Nephron progenitor cell (in vitro differentiated cells): ENCODE results near the gene MCFD2.

Source experiments
- DNase-seq: peaks from one replicate; pipeline ENCODE4 v3.0.0; 2021
- H3K27ac Mint-ChIP-seq: 2 replicates; pipeline ENCODE4 v1.8.0; 2021; ENCODE audit warnings: mild to moderate bottlenecking, moderate library complexity, mixed read lengths
- H3K27me3 Mint-ChIP-seq: 2 replicates; pipeline ENCODE4 v1.8.0; 2021; ENCODE audit warnings: mild to moderate bottlenecking, low read depth, mixed read lengths; ENCODE audit not compliant: poor library complexity
- H3K36me3 Mint-ChIP-seq: 2 replicates; pipeline ENCODE4 v1.8.0; 2021; ENCODE audit warnings: low read depth, mixed read lengths
- H3K4me1 Mint-ChIP-seq: 2 replicates; pipeline ENCODE4 v1.8.0; 2021; ENCODE audit warnings: mixed read lengths
- H3K4me3 Mint-ChIP-seq: 2 replicates; pipeline ENCODE4 v1.8.0; 2021; ENCODE audit warnings: mild to moderate bottlenecking, moderate library complexity, mixed read lengths
- H3K9me3 Mint-ChIP-seq: 2 replicates; pipeline ENCODE4 v1.8.0; 2021; ENCODE audit warnings: mild to moderate bottlenecking, moderate library complexity, mixed read lengths
- CTCF ChIP-seq: fragments of 200-600 bp; sonication (generic); IDR thresholded peaks from 2 replicates; pipeline ENCODE4 v1.5.0; 2021; ENCODE audit warnings: antibody characterized with exemption

MCFD2 gene

GRCh38 chr2:46891956-46892553 is 23.6 kb downstream of the MCFD2 start:
- TF ChIP-seq CTCF: no peak
- Mint-ChIP-seq H3K4me1 (no peaks in the 10 kb centered on the region), H3K4me3 (no peak overlapping the region), H3K27me3 (peaks cover 4% of the 10 kb centered on the region), H3K27ac (no peak overlapping the region), H3K9me3 (no peaks in the 10 kb centered on the region), H3K36me3 (no peaks in the 10 kb centered on the region)
- no peak for DNase-seq

GRCh38 chr2:46888421-46888952 is 27.1 kb downstream of the MCFD2 start:
- Mint-ChIP-seq H3K4me1 (no peaks in the 10 kb centered on the region), H3K27me3 (peaks cover 13% of the 10 kb centered on the region), H3K4me3 (no peak overlapping the region), H3K27ac (no peak overlapping the region), H3K9me3 (no peaks in the 10 kb centered on the region), H3K36me3 (no peaks in the 10 kb centered on the region)
- no peak for TF ChIP-seq CTCF
- no peak for DNase-seq

- Mint-ChIP-seq H3K4me3 (no peak overlapping the region), H3K9me3 (no peaks in the 10 kb centered on the region), H3K36me3 (no peaks in the 10 kb centered on the region), H3K27me3 (peaks cover 10% of the 10 kb centered on the region), H3K4me1 (no peaks in the 10 kb centered on the region), H3K27ac (no peak overlapping the region)
- DNase-seq: no peak
- no peak for TF ChIP-seq CTCF
Observed at GRCh38 chr2:46887028-46887885, 28.3 kb downstream of the MCFD2 start.

GRCh38 chr2:46886268-46887027 is 29.2 kb downstream of the MCFD2 start:
- no peak for DNase-seq
- no peak overlapping the region for H3K4me3 Mint-ChIP-seq
- no peaks in the 10 kb centered on the region for H3K4me1 Mint-ChIP-seq
- H3K36me3 Mint-ChIP-seq: no peaks in the 10 kb centered on the region
- TF ChIP-seq CTCF: no peak
- peaks cover 10% of the 10 kb centered on the region for H3K27me3 Mint-ChIP-seq
- no peak overlapping the region for H3K27ac Mint-ChIP-seq
- no peaks in the 10 kb centered on the region for H3K9me3 Mint-ChIP-seq

GRCh38 chr2:46885376-46885775 is 30.2 kb downstream of the MCFD2 start:
- no peak for DNase-seq
- Mint-ChIP-seq H3K4me1 (no peaks in the 10 kb centered on the region), H3K27me3 (peaks cover 10% of the 10 kb centered on the region), H3K9me3 (no peaks in the 10 kb centered on the region), H3K4me3 (no peak overlapping the region), H3K36me3 (no peaks in the 10 kb centered on the region), H3K27ac (no peak overlapping the region)
- no peak for TF ChIP-seq CTCF
